ENCODE measurements around the gene C11orf21.

The C11orf21 gene

GRCh38 chr11:2315395-2316168 lies 13.9 kb upstream of the C11orf21 start:
- H3K27ac ChIP-seq, result no peak overlapping the region
- no peaks in the 10 kb centered on the region for H3K36me3 ChIP-seq (ENCODE audit: control insufficient read depth, insufficient read depth, low read length)
- no peaks in the 10 kb centered on the region for H3K27me3 ChIP-seq (ENCODE audit: control insufficient read depth, insufficient read depth, low read length)
- no peak overlapping the region for H3K4me3 ChIP-seq (ENCODE audit: low read depth, low read length)
- no peak overlapping the region for H3K4me2 ChIP-seq (ENCODE audit: low read length)
- H3K9ac ChIP-seq, result no peak overlapping the region
- no peaks in the 10 kb centered on the region for H3K79me2 ChIP-seq
- TF ChIP-seq CTCF (IDR thresholded peaks at IDR 0.05), result no peak
- H3K4me1 ChIP-seq, result no peaks in the 10 kb centered on the region
- H3K9me3 ChIP-seq (ENCODE audit: control insufficient read depth, low read length), result no peaks in the 10 kb centered on the region
- H2AFZ ChIP-seq, result no peak overlapping the region

- no peak for TF ChIP-seq CTCF (IDR thresholded peaks at IDR 0.05)
- Histone ChIP-seq H3K79me2 (no peaks in the 10 kb centered on the region), H3K4me1 (no peaks in the 10 kb centered on the region), H3K9me3 (ENCODE audit: control insufficient read depth, low read length) (no peaks in the 10 kb centered on the region), H3K27ac (no peak overlapping the region), H3K36me3 (ENCODE audit: control insufficient read depth, insufficient read depth, low read length) (no peaks in the 10 kb centered on the region), H3K9ac (no peak overlapping the region), H3K4me2 (ENCODE audit: low read length) (no peak overlapping the region), H3K4me3 (ENCODE audit: low read depth, low read length) (no peak overlapping the region), H2AFZ (no peak overlapping the region), H3K27me3 (ENCODE audit: control insufficient read depth, insufficient read depth, low read length) (no peaks in the 10 kb centered on the region)
Observed at GRCh38 chr11:2314525-2315394, 13.0 kb upstream of the C11orf21 start.

GRCh38 chr11:2314136-2314524 lies 12.4 kb upstream of the C11orf21 start:
- Histone ChIP-seq H3K4me1 (no peaks in the 10 kb centered on the region), H2AFZ (no peak overlapping the region), H3K36me3 (ENCODE audit: control insufficient read depth, insufficient read depth, low read length) (no peaks in the 10 kb centered on the region), H3K27ac (no peak overlapping the region), H3K4me2 (ENCODE audit: low read length) (no peak overlapping the region), H3K4me3 (ENCODE audit: low read depth, low read length) (no peak overlapping the region), H3K27me3 (ENCODE audit: control insufficient read depth, insufficient read depth, low read length) (no peaks in the 10 kb centered on the region), H3K9ac (no peak overlapping the region), H3K79me2 (no peaks in the 10 kb centered on the region), H3K9me3 (ENCODE audit: control insufficient read depth, low read length) (no peaks in the 10 kb centered on the region)
- no peak for TF ChIP-seq CTCF (IDR thresholded peaks at IDR 0.05)

GRCh38 chr11:2313051-2313951 lies 11.6 kb upstream of the C11orf21 start:
- no peaks in the 10 kb centered on the region for H3K4me1 ChIP-seq
- H3K27ac ChIP-seq, result no peak overlapping the region
- no peaks in the 10 kb centered on the region for H3K79me2 ChIP-seq
- H3K9me3 ChIP-seq (ENCODE audit: control insufficient read depth, low read length), result no peaks in the 10 kb centered on the region
- no peak for TF ChIP-seq CTCF (IDR thresholded peaks at IDR 0.05)
- no peak overlapping the region for H3K9ac ChIP-seq
- no peak overlapping the region for H3K4me3 ChIP-seq (ENCODE audit: low read depth, low read length)
- H3K27me3 ChIP-seq (ENCODE audit: control insufficient read depth, insufficient read depth, low read length), result no peaks in the 10 kb centered on the region
- H3K4me2 ChIP-seq (ENCODE audit: low read length), result no peak overlapping the region
- no peak overlapping the region for H2AFZ ChIP-seq
- H3K36me3 ChIP-seq (ENCODE audit: control insufficient read depth, insufficient read depth, low read length), result no peaks in the 10 kb centered on the region
